ENCODE data around the gene ANXA6.

GRCh38 chr5:151125421-151125820 lies 32.2 kb downstream of the ANXA6 start:
- TF ChIP-seq CTCF (IDR thresholded peaks at IDR 0.05) (no peak), POLR2A (IDR thresholded peaks at IDR 0.05) (no peak), POLR2AphosphoS5 (IDR thresholded peaks at IDR 0.05) (no peak), EP300 (IDR thresholded peaks at IDR 0.05) (no peak)

Data from stomach (tissue), 4 donors.